IMR-90 (cell line): ENCODE results near the gene RPL4. TPM values are rescaled to one million over a fixed set of nuclear protein-coding genes. Genes with fewer than 3 reads are reported as not detected.

ENCODE experiments used
- ATAC-seq: fragments of 200-7000 bp; cut with Tn5 transposase; 2 replicates; pipeline ENCODE4 v1.9.1; 2020; ENCODE audit warnings: low read depth, mild to moderate bottlenecking, moderate library complexity
- BruUV-seq: library from RNA; stranded (reverse); fragments of 400-500 nt; replicated peaks from 2 replicates; lab custom pipeline; 2021; lab: Mats Ljungman, UMichigan
- CTCF ChIA-PET: fragments of 300-600 bp; formaldehyde crosslinking; extraction: SDS; loops from one replicate; lab custom pipeline; 2021; ENCODE audit warnings: antibody characterized with exemption; lab: Yijun Ruan, JAX
- POLR2A ChIA-PET: fragments of 300-600 bp; sonication (Branson Sonifier 250); formaldehyde crosslinking; loops from one replicate; lab custom pipeline; 2022; ENCODE audit warnings: antibody characterized with exemption; ENCODE audit not compliant: unreplicated experiment; lab: Charles Lee
- DNase-seq: peaks from one replicate; pipeline ENCODE4 v3.0.0; 2013
- H2AFZ ChIP-seq: replicated peaks from 2 replicates; pipeline ENCODE3; 2013; ENCODE audit warnings: low read length, mild to moderate bottlenecking; ENCODE audit not compliant: poor library complexity
- H2AK5ac ChIP-seq: 2 replicates; pipeline ENCODE4 v1.6.1; 2013; ENCODE audit warnings: low read depth, low read length, inconsistent platforms
- H2AK9ac ChIP-seq: replicated peaks from 2 replicates; pipeline ENCODE3; 2013; ENCODE audit warnings: mild to moderate bottlenecking, low read depth, low read length, moderate library complexity; ENCODE audit not compliant: poor library complexity
- H2BK120ac ChIP-seq: 2 replicates; pipeline ENCODE4 v1.6.1; 2013; ENCODE audit warnings: low read depth, low read length, inconsistent platforms
- H2BK15ac ChIP-seq: 3 replicates; pipeline ENCODE4 v1.6.1; 2013; ENCODE audit warnings: low read depth, low read length, inconsistent platforms
- H2BK20ac ChIP-seq: 2 replicates; pipeline ENCODE4 v1.6.1; 2013; ENCODE audit warnings: low read depth, mild to moderate bottlenecking, inconsistent platforms, low read length, moderate library complexity
- H2BK5ac ChIP-seq: 2 replicates; pipeline ENCODE4 v1.6.1; 2013; ENCODE audit warnings: mild to moderate bottlenecking, low read depth, low read length, inconsistent platforms; ENCODE audit not compliant: poor library complexity, severe bottlenecking
- H3K14ac ChIP-seq: replicated peaks from 2 replicates; pipeline ENCODE4 v1.6.1; 2013; ENCODE audit warnings: low read depth, low read length, inconsistent platforms
- H3K18ac ChIP-seq: 2 replicates; pipeline ENCODE4 v1.6.1; 2013; ENCODE audit warnings: low read depth, low read length, control low read depth
- H3K23ac ChIP-seq: 2 replicates; pipeline ENCODE4 v1.6.1; 2013; ENCODE audit warnings: low read depth, low read length, inconsistent platforms
- H3K27ac ChIP-seq: 2 replicates; pipeline ENCODE4 v1.5.1; 2013; ENCODE audit warnings: mild to moderate bottlenecking, control low read depth, low read length; ENCODE audit not compliant: insufficient read depth
- H3K27me3 ChIP-seq: 2 replicates; pipeline ENCODE4 v1.6.1; 2013; ENCODE audit warnings: low read length; ENCODE audit not compliant: control insufficient read depth, insufficient read depth
- H3K36me3 ChIP-seq: 2 replicates; pipeline ENCODE4 v1.6.1; 2013; ENCODE audit warnings: low read length, mixed read lengths; ENCODE audit not compliant: control insufficient read depth, insufficient read depth
- H3K4ac ChIP-seq: 2 replicates; pipeline ENCODE4 v1.6.1; 2013; ENCODE audit warnings: low read depth, low read length, inconsistent platforms
- H3K4me1 ChIP-seq: 2 replicates; pipeline ENCODE4 v1.6.1; 2013; ENCODE audit warnings: low read length, mixed read lengths; ENCODE audit not compliant: control insufficient read depth, insufficient read depth
- H3K4me2 ChIP-seq: 2 replicates; pipeline ENCODE4 v1.6.1; 2013; ENCODE audit warnings: low read depth, mild to moderate bottlenecking, control low read depth, low read length, moderate library complexity
- H3K4me3 ChIP-seq: 2 replicates; pipeline ENCODE4 v1.5.1; 2013; ENCODE audit warnings: low read depth, mild to moderate bottlenecking, control low read depth, low read length, moderate library complexity; ENCODE audit not compliant: insufficient read depth
- H3K56ac ChIP-seq: 2 replicates; pipeline ENCODE4 v1.6.1; 2013; ENCODE audit warnings: low read length, inconsistent platforms; ENCODE audit not compliant: insufficient read depth; ENCODE audit errors: extremely low read depth
- H3K79me1 ChIP-seq, 2 experiments: 2 replicates each; pipeline ENCODE4 v1.6.1; 2013; ENCODE audit warnings: low read length in 2 of 2, inconsistent platforms in 1 of 2, low read depth in 1 of 2
- H3K9ac ChIP-seq: 2 replicates; pipeline ENCODE4 v1.6.1; 2013; ENCODE audit warnings: low read depth, low read length, control low read depth
- H3K9me1 ChIP-seq: 2 replicates; pipeline ENCODE4 v1.6.1; 2013; ENCODE audit warnings: low read length, inconsistent platforms; ENCODE audit not compliant: insufficient read depth
- H3K9me3 ChIP-seq: 2 replicates; pipeline ENCODE4 v1.6.1; 2013; ENCODE audit warnings: low read length; ENCODE audit not compliant: control insufficient read depth, insufficient read depth
- H4K20me1 ChIP-seq: 2 replicates; pipeline ENCODE4 v1.6.1; 2013; ENCODE audit warnings: low read length, inconsistent platforms; ENCODE audit not compliant: insufficient read depth
- H4K5ac ChIP-seq: 2 replicates; pipeline ENCODE4 v1.6.1; 2013; ENCODE audit warnings: mild to moderate bottlenecking, low read depth, low read length, control low read depth
- H4K8ac ChIP-seq, 2 experiments: 2 replicates each; pipeline ENCODE4 v1.6.1; 2013; ENCODE audit warnings: low read depth in 2 of 2, low read length in 2 of 2, control low read depth in 1 of 2, inconsistent platforms in 1 of 2
- H4K91ac ChIP-seq: 2 replicates; pipeline ENCODE4 v1.6.1; 2013; ENCODE audit warnings: low read depth, low read length, inconsistent platforms; ENCODE audit not compliant: insufficient read depth
- CTCF ChIP-seq: conservative IDR thresholded peaks from 2 replicates; pipeline ENCODE4 v1.5.1; 2012; ENCODE audit warnings: mild to moderate bottlenecking, low read depth, low read length, improper control_type of control experiment
- ELK1 ChIP-seq: fragments of 150-350 bp; IDR thresholded peaks from 2 replicates; pipeline ENCODE4 v1.6.1; 2016; ENCODE audit warnings: low read depth, mild to moderate bottlenecking, low read length, moderate library complexity, borderline replicate concordance
- NFE2L2 ChIP-seq: fragments of 150-350 bp; IDR thresholded peaks from 2 replicates; pipeline ENCODE4 v1.6.1; 2016; ENCODE audit warnings: low read depth, mild to moderate bottlenecking, low read length
- SMC3 ChIP-seq: fragments of 150-350 bp; IDR thresholded peaks from 2 replicates; pipeline ENCODE4 v1.6.1; 2016; ENCODE audit warnings: low read depth, mild to moderate bottlenecking, antibody characterized with exemption, low read length, moderate library complexity
- WGBS, 2 experiments: methylation state at CpG; one replicate each; pipeline versions ENCODE4 v1.1.5 to v1.1.7; 2013; ENCODE audit warnings: missing lambda C conversion rate in 2 of 2; ENCODE audit not compliant: insufficient read length in 1 of 2; ENCODE audit errors: extremely low coverage in 2 of 2; 5-methylcytosine and 5-hydroxymethylcytosine counted together
- dilution Hi-C: fragments of 300-500 bp; cut with HindIII; formaldehyde crosslinking; loops from one replicate; pipeline ENCODE4 v1.14.3; 2018; ENCODE audit warnings: low sequenced_read_pairs; ENCODE audit not compliant: unreplicated experiment
- in situ Hi-C: fragments of 300-500 bp; cut with MboI; formaldehyde crosslinking; loops from 3 replicates; pipeline ENCODE4 v1.14.3; 2019; ENCODE audit warnings: low sequenced_read_pairs, inconsistent platforms, mixed read lengths
- intact Hi-C: fragments of 100-400 bp; cut with micrococcal nuclease; formaldehyde crosslinking; loops from 2 replicates; pipeline ENCODE4 v1.10.0; 2022
- polyA plus RNA-seq, 3 experiments: library from polyadenylated mRNA; depleted of rRNA; stranded (reverse); fragments of >200 nt; gene quantifications; 2 replicates each; pipeline ENCODE4 v1.2.3, GENCODE V29; 2012; ENCODE audit warnings: low replicate concordance in 1 of 3
- total RNA-seq: library from RNA; depleted of rRNA; stranded (reverse); fragments of >200 nt; gene quantifications from 2 replicates; pipeline ENCODE4 v1.2.3, GENCODE V29; 2012

The RPL4 gene
- total and polyA plus RNA-seq, 2 of the 4 experiments (the other 2 are of a cell fraction): 4,083 to 13,244 TPM

- in situ Hi-C loops (no loop called here), dilution Hi-C loops (no loop called here)
- POLR2A ChIA-PET: interaction anchor here (0.6 kb wide), 1 partner anchor 1345 kb away, joined by 4 read pairs; no protein-coding TSS in a partner anchor
Observed at GRCh38 chr15:66535056-66535455, 30.4 kb upstream of the RPL4 start.

More at GRCh38 chr15:66535056-66535455, 30.4 kb upstream of the RPL4 start:
- Histone ChIP-seq H4K5ac (no peak overlapping the region), H2BK15ac (no peak overlapping the region), H3K9me1 (no peaks in the 10 kb centered on the region; the same call in 1 of the 2 replicates), H2AK9ac (no peak overlapping the region), H2AK5ac (no peak overlapping the region), H4K20me1 (no peaks in the 10 kb centered on the region), H3K27me3 (no peaks in the 10 kb centered on the region), H2BK5ac (no peak overlapping the region), H3K14ac (no peak overlapping the region), H4K8ac (no peak overlapping the region), H3K4me1 (no peaks in the 10 kb centered on the region), H4K91ac (no peak overlapping the region), H3K79me1 (no peaks in the 10 kb centered on the region), H2AFZ (no peak overlapping the region), H3K9ac (no peak overlapping the region), H3K4me2 (no peak overlapping the region), H3K18ac (no peak overlapping the region), H3K56ac (no peak overlapping the region), H3K23ac (no peak overlapping the region), H2BK120ac (no peak overlapping the region), H3K9me3 (no peaks in the 10 kb centered on the region), H3K4me3 (no peak overlapping the region), H3K27ac (no peak overlapping the region), H3K36me3 (0 out of 2 replicates have a peak, but pooled peaks cover 3% of the 10 kb centered on the region), H3K4ac (no peak overlapping the region), H2BK20ac (no peak overlapping the region)
- ATAC-seq: no peak
- CTCF ChIA-PET: no interaction called here
- WGBS, 2 experiments: 100% methylated on average over 6 of the region's 9 CpGs; no CpG with 5 or more reads in 1 of the 2 experiments
- TF ChIP-seq CTCF (no peak), SMC3 (no peak), ELK1 (no peak), NFE2L2 (no peak)
- intact Hi-C loops: no loop called here
- no TSS peak for BruUV-seq
- no peak for DNase-seq
